K562 (cell line): ENCODE results near the gene SIT1. TPM values are rescaled to one million over a fixed set of nuclear protein-coding genes. Genes with fewer than 3 reads are reported as not detected.

Experiments used
- ATAC-seq: fragments of 200-7000 bp; cut with Tn5 transposase; 3 replicates; pipeline ENCODE4 v1.9.1; 2020; ENCODE audit warnings: moderate library complexity
- BruUV-seq: library from RNA; stranded (reverse); fragments of 400-500 nt; replicated peaks from 2 replicates; lab custom pipeline; 2021; lab: Mats Ljungman, UMichigan
- CTCF ChIA-PET: fragments of 300-600 bp; formaldehyde crosslinking; extraction: SDS; loops from one replicate; lab custom pipeline; 2021; ENCODE audit warnings: low intra/inter-chr PET ratio; lab: Yijun Ruan, JAX
- POLR2A ChIA-PET: fragments of 300-600, 350-650 bp; sonication (Branson Sonifier 250); formaldehyde crosslinking; extraction: SDS; loops from one replicate; lab custom pipeline; 2021; ENCODE audit warnings: antibody characterized with exemption, inconsistent platforms; lab: Yijun Ruan, JAX
- DNase-seq, 4 experiments: peaks; one replicate each; pipeline versions ENCODE4 v3.0.0 to v3.0.0-alpha.2; 2011 to 2018; ENCODE audit warnings: low spot score in 3 of 4, mixed read lengths in 3 of 4; ENCODE audit errors: extremely low read depth in 1 of 4
- FAIRE-seq: peaks from 2 replicates; lab custom pipeline; 2011; peaks lifted over from hg19 to GRCh38; lab: Jason Lieb, UNC
- H2AFZ ChIP-seq: 2 replicates; pipeline ENCODE4 v1.6.0; 2011; ENCODE audit warnings: low read depth, low read length, control low read depth, inconsistent platforms
- H3K27ac ChIP-seq: fragments of 200-600 bp; 3 replicates; pipeline ENCODE4 v1.8.0; 2011; ENCODE audit warnings: low read depth, mild to moderate bottlenecking, control low read depth, inconsistent platforms, low read length, moderate library complexity, mixed read lengths; ENCODE audit errors: extremely low read depth
- H3K27me3 ChIP-seq, 2 experiments: fragments of 300-600 bp in 1 of 2; 2 replicates in 1 of 2; 3 replicates in 1 of 2; pipeline versions ENCODE4 v1.6.0 to v1.8.0; 2011; ENCODE audit warnings: inconsistent platforms in 2 of 2, low read length in 2 of 2, mild to moderate bottlenecking in 1 of 2, mixed read lengths in 1 of 2, moderate library complexity in 1 of 2; ENCODE audit not compliant: control insufficient read depth in 2 of 2, insufficient read depth in 2 of 2
- H3K36me3 ChIP-seq: fragments of 300-600 bp; 3 replicates; pipeline ENCODE4 v1.8.0; 2011; ENCODE audit warnings: mild to moderate bottlenecking, low read length, inconsistent platforms; ENCODE audit not compliant: control insufficient read depth, insufficient read depth
- H3K4me1 ChIP-seq, 2 experiments: fragments of 200-600 bp in 1 of 2; replicated peaks in 1 of 2; 2 replicates in 1 of 2; 3 replicates in 1 of 2; pipeline versions ENCODE4 v1.5.1 to v1.8.0; 2011; ENCODE audit warnings: inconsistent platforms in 2 of 2, low read length in 2 of 2, mild to moderate bottlenecking in 1 of 2, mixed read lengths in 1 of 2, moderate library complexity in 1 of 2; ENCODE audit not compliant: control insufficient read depth in 2 of 2, insufficient read depth in 2 of 2
- H3K4me2 ChIP-seq: 2 replicates; pipeline ENCODE4 v1.6.1; 2011; ENCODE audit warnings: low read length, control low read depth, inconsistent platforms, mixed read lengths; ENCODE audit not compliant: insufficient read depth
- H3K4me3 ChIP-seq: fragments of 200-600 bp; sonication (generic), shearing (Covaris generic); 2 replicates; pipeline ENCODE4 v1.5.1; 2016; ENCODE audit warnings: control low read depth, inconsistent platforms
- H3K79me2 ChIP-seq: fragments of 200-600 bp; 3 replicates; pipeline ENCODE4 v1.8.0; 2011; ENCODE audit warnings: low read length, inconsistent platforms; ENCODE audit not compliant: control insufficient read depth, insufficient read depth
- H3K9ac ChIP-seq, 2 experiments: 2 replicates each; pipeline versions ENCODE4 v1.6.0 to v1.6.1; 2011; ENCODE audit warnings: low read depth in 2 of 2, low read length in 2 of 2, control low read depth in 1 of 2, inconsistent platforms in 1 of 2, mild to moderate bottlenecking in 1 of 2, mixed read lengths in 1 of 2; ENCODE audit not compliant: insufficient read depth in 1 of 2
- H3K9me1 ChIP-seq: one replicate; pipeline ENCODE4 v1.6.0; 2011; ENCODE audit warnings: inconsistent platforms, mild to moderate bottlenecking, low read length, moderate library complexity; ENCODE audit not compliant: control insufficient read depth, insufficient read depth
- H3K9me3 ChIP-seq: replicated peaks from 2 replicates; pipeline ENCODE4 v1.5.1; 2011; ENCODE audit warnings: low read depth, low read length, inconsistent platforms; ENCODE audit not compliant: control insufficient read depth, insufficient read depth
- H4K20me1 ChIP-seq: replicated peaks from 2 replicates; pipeline ENCODE4 v1.6.1; 2011; ENCODE audit warnings: low read length, inconsistent platforms, mixed read lengths; ENCODE audit not compliant: control insufficient read depth, insufficient read depth
- CBX3 ChIP-seq, 2 experiments: IDR thresholded peaks; 1 replicate in 1 of 2; 2 replicates in 1 of 2; pipeline ENCODE4 v1.6.1; 2012; ENCODE audit warnings: inconsistent platforms in 2 of 2, low read length in 2 of 2, borderline replicate concordance in 1 of 2, control low read depth in 1 of 2
- E2F4 ChIP-seq: sonication (generic); formaldehyde crosslinking; IDR thresholded peaks from 2 replicates; pipeline ENCODE4 v1.8.0; 2022; ENCODE audit warnings: mild to moderate bottlenecking, low read depth, missing genetic modification reagents
- ELK1 ChIP-seq: sonication (generic); formaldehyde crosslinking; IDR thresholded peaks from 2 replicates; pipeline ENCODE4 v1.8.1; 2022; ENCODE audit warnings: missing genetic modification reagents
- ETV5 ChIP-seq: sonication (generic); formaldehyde crosslinking; IDR thresholded peaks from 2 replicates; pipeline ENCODE4 v1.4.0; 2020; ENCODE audit warnings: low read depth, mild to moderate bottlenecking, missing genetic modification reagents
- GTF2B ChIP-seq: IDR thresholded peaks from 2 replicates; pipeline ENCODE4 v1.6.1; 2011; ENCODE audit not compliant: insufficient read length; ENCODE audit errors: extremely low read depth
- GTF2E2 ChIP-seq: fragments of 200-800 bp; sonication (Bioruptor generic); IDR thresholded peaks from 2 replicates; pipeline ENCODE4 v1.6.1; 2016; ENCODE audit warnings: missing genetic modification characterization, missing compliant biosample characterization
- HMG20A ChIP-seq: fragments of 450-650 bp; formaldehyde crosslinking; conservative IDR thresholded peaks from 2 replicates; pipeline ENCODE4 v1.4.0; 2020; ENCODE audit warnings: mild to moderate bottlenecking, mixed read lengths
- ID3 ChIP-seq, 2 experiments: fragments of 250-450 bp in 1 of 2; fragments of 450-650 bp in 1 of 2; sonication (Bioruptor Pico) in 1 of 2; IDR thresholded peaks; 2 replicates each; pipeline versions ENCODE4 v1.6.1 to v1.8.0; 2016 to 2021; ENCODE audit warnings: mild to moderate bottlenecking in 2 of 2, moderate library complexity in 2 of 2, missing compliant biosample characterization in 1 of 2, missing genetic modification characterization in 1 of 2
- NR4A1 ChIP-seq, 2 experiments: fragments of 250-450 bp in 1 of 2; fragments of 450-650 bp in 1 of 2; sonication (Bioruptor Pico) in 1 of 2; IDR thresholded peaks; 2 replicates each; pipeline versions ENCODE4 v1.4.0 to v1.6.1; 2016 to 2020; ENCODE audit warnings: mild to moderate bottlenecking in 2 of 2, missing compliant biosample characterization in 1 of 2, missing genetic modification characterization in 1 of 2, moderate library complexity in 1 of 2
- SRSF9 ChIP-seq: fragments of 200-400 bp; formaldehyde crosslinking; IDR thresholded peaks from 2 replicates; pipeline ENCODE4 v1.6.1; 2017; ENCODE audit warnings: low read depth, low read length, borderline replicate concordance
- ZBTB33 ChIP-seq: sonication (generic); formaldehyde crosslinking; IDR thresholded peaks from 2 replicates; pipeline ENCODE4 v1.8.1; 2023; ENCODE audit warnings: mild to moderate bottlenecking, missing genetic modification reagents
- ZC3H11A ChIP-seq: IDR thresholded peaks from 2 replicates; pipeline ENCODE4 v1.6.1; 2012; ENCODE audit warnings: low read depth, low read length, improper control_type of control experiment
- ZNF707 ChIP-seq: fragments of 250-450 bp; sonication (Bioruptor Pico); conservative IDR thresholded peaks from 2 replicates; pipeline ENCODE4 v1.8.0; 2022; ENCODE audit warnings: inconsistent platforms, mild to moderate bottlenecking, moderate library complexity
- ZNF764 ChIP-seq: fragments of 250-450 bp; sonication (Bioruptor Pico); IDR thresholded peaks from 2 replicates; pipeline ENCODE4 v1.4.0; 2020; ENCODE audit warnings: low read depth, mild to moderate bottlenecking, moderate library complexity
- WGBS: fragments of 100-300 bp; shearing (Covaris generic); methylation state at CpG from one replicate; pipeline ENCODE4 v1.1.6; 2016; ENCODE audit warnings: low coverage, mixed read lengths; ENCODE audit not compliant: insufficient coverage; ENCODE audit errors: missing lambda C conversion rate; 5-methylcytosine and 5-hydroxymethylcytosine counted together
- in situ Hi-C: fragments of 300-500 bp; cut with MboI; formaldehyde crosslinking; loops from 4 replicates; pipeline ENCODE4 v1.15.0; 2018; ENCODE audit warnings: inconsistent platforms, mixed read lengths
- intact Hi-C: fragments of 100-400 bp; cut with micrococcal nuclease; formaldehyde crosslinking; loops from 2 replicates; pipeline ENCODE4 v1.14.2; 2022
- polyA plus RNA-seq, 8 experiments: library from polyadenylated mRNA; depleted of rRNA in 4 of 8; stranded (reverse) in 5 of 8; unstranded in 3 of 8; fragments of >200 nt; fragmentation: Nextera tagmentation in 2 of 8; fragmentation: Illumina TruSeq in 1 of 8; extraction: Ambion mirVana in 2 of 8; extraction: Trizol in 1 of 8; gene quantifications; 2 replicates each; pipeline versions ENCODE4 v1.2.1 to v1.2.3, GENCODE V29; 2011 to 2014; ENCODE audit warnings: inconsistent platforms in 1 of 8, missing spikeins in 1 of 8
- total RNA-seq, 7 experiments: library from RNA; depleted of rRNA in 6 of 7; stranded (reverse); fragments of >200 nt in 6 of 7; fragmentation: Illumina TruSeq in 2 of 7; extraction: Trizol in 2 of 7; gene quantifications; 2 replicates each; pipeline versions ENCODE4 v1.2.1 to v1.2.3, GENCODE V29; 2011 to 2021; ENCODE audit warnings: low replicate concordance in 1 of 7

Gene SIT1
- total and polyA plus RNA-seq, 9 of the 15 experiments (the other 6 are each of a cell fraction or from before 2014, with no cell fraction given) = not detected

GRCh38 chr9:35686222-35687203 is 35.8 kb upstream of the SIT1 start:
- H3K4me3 ChIP-seq = no peak overlapping the region
- TF ChIP-seq NR4A1 (CRISPR knock-in tag; IDR thresholded peaks at IDR 0.05) (no peak), NR4A1 (tag; IDR thresholded peaks at IDR 0.05) (no peak), ID3 (CRISPR knock-in tag; IDR thresholded peaks at IDR 0.05) (no peak), ID3 (tag; IDR thresholded peaks at IDR 0.05) (no peak), E2F4 (CRISPR knock-in tag) (no peak), ETV5 (CRISPR knock-in tag) (no peak), GTF2B (no peak), ZC3H11A (no peak), ELK1 (CRISPR knock-in tag) (no peak), ZNF764 (no peak), GTF2E2 (tag) (no peak), CBX3 (IDR thresholded peaks at IDR 0.05; ENCODE audit: borderline replicate concordance in 1 of 2, low read length in 2 of 2) (no peak), HMG20A (CRISPR knock-in tag) (no peak), SRSF9 (no peak), ZBTB33 (no peak), ZNF707 (CRISPR knock-in tag) (no peak)

More at GRCh38 chr9:35686222-35687203, 35.8 kb upstream of the SIT1 start:
- Histone ChIP-seq H3K79me2 (no peaks in the 10 kb centered on the region), H3K4me2 (no peak overlapping the region), H3K27ac (no peak overlapping the region), H3K4me1 (peaks cover 11 to 23% of the 10 kb centered on the region in 2 experiments; a peak in 4 of 5 replicates), H4K20me1 (no peaks in the 10 kb centered on the region), H3K9me3 (no peaks in the 10 kb centered on the region), H3K9ac (no peak overlapping the region), H3K27me3 (no peaks in the 10 kb centered on the region), H2AFZ (no peak overlapping the region), H3K9me1 (no peaks in the 10 kb centered on the region), H3K36me3 (peaks cover 7% of the 10 kb centered on the region; the same call in 2 of the 3 replicates)
- ChIA-PET CTCF (no interaction called here), POLR2A (interaction anchor here (1.0 to 1.3 kb wide), 3 partner anchors 8 to 126 kb away, joined by 3 to 5 read pairs (median 4); partner anchors contain the start of gene SPAG8)
- in situ Hi-C loops = no loop called here
- ATAC-seq (no peak), DNase-seq (no peak), FAIRE-seq (no peak)
- intact Hi-C loops = no loop called here
- BruUV-seq = no TSS peak
- 70% methylated on average over 11 of the region's 11 CpGs for WGBS
